ENCODE results near the gene HHAT.

Gene HHAT

DNA sequence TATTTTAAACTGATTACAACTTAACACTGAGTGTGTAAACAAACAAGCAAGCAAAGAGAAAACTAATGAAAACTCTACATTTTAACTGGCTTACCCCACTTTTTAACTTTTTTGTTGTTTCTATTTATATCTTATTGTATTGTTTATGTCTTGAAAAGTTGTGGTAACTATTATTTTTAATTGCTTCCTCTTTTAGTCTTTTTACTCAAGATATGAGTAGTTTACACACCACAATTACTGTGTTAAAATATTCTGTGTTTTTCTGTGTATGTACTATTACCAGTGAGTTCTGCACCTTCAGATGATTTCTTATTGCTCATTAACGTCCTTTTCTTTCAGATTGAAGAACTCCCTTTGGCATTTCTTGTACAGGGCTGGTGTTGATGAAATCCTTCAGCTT lies 4.7 kb upstream of the HHAT start:
- TF ChIP-seq CTCF (IDR thresholded peaks at IDR 0.05; ENCODE audit: low read depth, low read length, missing control alignments) = no peak
- H3K4me3 ChIP-seq (replicated peaks; ENCODE audit: low read depth, low read length) = no peak overlapping the region
- DNase-seq (ENCODE audit: extremely low read depth, low read depth) = no peak

- no peak for DNase-seq (ENCODE audit: extremely low read depth, low read depth)
- no peak for TF ChIP-seq CTCF (IDR thresholded peaks at IDR 0.05; ENCODE audit: low read depth, low read length, missing control alignments)
- no peak overlapping the region for H3K4me3 ChIP-seq (replicated peaks; ENCODE audit: low read depth, low read length)
Observed at GRCh38 chr1:210325026-210325670, 3.6 kb upstream of the HHAT start.

DNA sequence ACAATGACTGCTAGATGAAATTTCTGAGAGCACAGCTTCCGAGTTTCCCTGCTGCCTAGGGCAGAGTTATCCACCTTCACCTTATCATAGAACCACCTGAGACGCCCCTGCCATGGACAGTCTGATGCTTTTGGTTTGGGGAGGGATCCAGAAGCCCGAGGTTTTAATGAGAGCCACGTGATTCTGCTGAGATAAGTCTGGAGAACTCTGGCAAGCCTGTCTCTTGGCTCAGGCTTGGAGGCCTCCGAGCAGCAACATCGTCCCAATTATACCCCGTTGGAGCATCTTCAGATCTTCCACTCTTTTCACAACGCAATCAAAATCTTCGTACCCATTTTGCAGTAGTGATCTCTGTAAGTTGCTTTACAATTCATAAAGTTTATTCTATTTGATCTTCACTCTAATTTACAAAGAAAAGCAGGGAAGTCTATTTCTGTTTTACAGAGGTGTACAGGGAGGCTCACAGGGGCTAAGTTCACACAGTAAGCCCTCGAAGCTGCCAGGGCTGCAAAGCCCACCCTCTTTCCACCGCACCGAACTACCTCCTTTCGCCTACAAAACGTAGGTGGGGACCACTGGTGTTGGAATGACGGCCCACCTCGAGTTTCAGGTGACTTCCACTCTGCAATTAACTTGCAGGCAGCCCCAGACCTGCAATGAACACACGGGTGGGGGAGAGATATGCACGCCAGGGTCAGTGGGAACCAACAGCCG lies 513 bp upstream of the HHAT start:
- DNase-seq (ENCODE audit: extremely low read depth, low read depth) = no peak
- peak overlapping the region; percentile 67 for H3K4me3 ChIP-seq (replicated peaks; ENCODE audit: low read depth, low read length)
- TF ChIP-seq CTCF (IDR thresholded peaks at IDR 0.05; ENCODE audit: low read depth, low read length, missing control alignments) = no peak

DNA sequence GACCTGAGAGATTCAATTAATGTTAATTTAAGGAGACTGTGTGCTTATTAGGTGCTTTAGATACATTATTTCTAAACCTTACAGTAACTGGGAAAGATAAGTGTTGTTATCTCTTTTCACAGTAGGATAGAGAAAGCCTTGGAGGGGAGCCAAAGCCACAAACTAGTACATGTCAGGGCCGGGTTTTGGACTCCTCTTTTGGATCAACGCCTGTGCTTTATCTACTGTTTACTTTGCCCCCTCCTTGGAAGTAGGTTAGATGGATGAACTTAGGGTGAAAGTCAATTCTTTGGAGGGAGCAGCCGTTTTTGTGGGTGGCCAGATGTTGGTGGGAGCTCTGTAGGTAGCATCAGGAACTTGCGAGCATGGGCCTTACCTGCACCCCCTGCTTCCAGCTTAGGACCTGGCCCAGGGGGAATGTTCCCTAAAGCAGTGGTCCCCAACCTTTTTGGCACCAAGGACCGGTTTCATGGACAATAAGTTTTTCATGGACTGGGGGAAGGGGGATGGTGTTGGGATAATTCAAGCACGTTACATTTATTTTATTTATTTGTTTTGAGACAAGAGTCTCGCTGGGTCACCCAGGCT lies 1.7 kb downstream of the HHAT start:
- H3K4me3 ChIP-seq (replicated peaks; ENCODE audit: low read depth, low read length) = no peak overlapping the region
- no peak for DNase-seq (ENCODE audit: extremely low read depth, low read depth)

GRCh38 chr1:210332233-210332632 lies 3.5 kb downstream of the HHAT start:
- no peak for DNase-seq (ENCODE audit: extremely low read depth, low read depth)
- TF ChIP-seq CTCF (IDR thresholded peaks at IDR 0.05; ENCODE audit: low read depth, low read length, missing control alignments) = no peak
- no peak overlapping the region for H3K4me3 ChIP-seq (replicated peaks; ENCODE audit: low read depth, low read length)

More for the DNA sequence above, 1.7 kb downstream of the HHAT start:
- TF ChIP-seq CTCF (IDR thresholded peaks at IDR 0.05; ENCODE audit: low read depth, low read length, missing control alignments) = no peak

DNA sequence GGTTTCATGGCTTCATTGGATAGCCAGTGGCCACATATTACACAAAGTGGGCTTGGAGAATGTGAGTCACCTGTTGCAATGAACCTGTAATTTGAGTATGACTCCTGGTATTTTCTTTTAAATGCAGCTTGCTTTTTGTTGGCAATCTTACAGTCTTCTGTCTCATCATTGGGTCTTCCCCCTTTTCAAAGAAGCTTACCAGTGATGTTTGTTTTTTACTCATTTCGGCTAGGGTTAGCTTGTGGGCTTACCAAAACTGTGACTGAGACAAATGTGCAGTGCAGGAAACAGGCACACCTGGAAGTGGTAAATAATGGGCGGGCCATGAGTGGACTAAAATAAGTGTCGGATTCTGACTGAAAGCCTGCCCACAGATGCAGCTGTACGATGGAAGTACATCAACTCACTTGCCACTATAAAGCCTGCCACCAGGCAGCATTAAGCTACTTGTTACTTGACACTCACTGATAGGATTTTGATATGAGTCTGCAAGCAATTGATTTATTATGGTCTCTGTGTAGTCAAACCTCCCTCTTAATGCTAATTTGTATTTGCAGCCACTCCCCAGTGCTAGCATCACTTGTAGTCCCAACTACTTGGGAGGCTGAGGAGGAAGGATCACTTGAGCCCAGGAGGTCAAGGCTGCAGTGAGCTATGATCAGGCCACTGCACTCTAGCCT lies 4.2 kb downstream of the HHAT start:
- DNase-seq (ENCODE audit: extremely low read depth, low read depth) = no peak
- no peak for TF ChIP-seq CTCF (IDR thresholded peaks at IDR 0.05; ENCODE audit: low read depth, low read length, missing control alignments)
- no peak overlapping the region for H3K4me3 ChIP-seq (replicated peaks; ENCODE audit: low read depth, low read length)

Data from HFF-Myc (cell line).